NOMO-1 (cell line): ENCODE measurements around the gene TPPP3.

Source experiments
- DNase-seq, 2 experiments: peaks; one replicate each; lab custom pipeline; 2025; ENCODE audit not compliant: unreplicated experiment in 2 of 2; lab: John Stamatoyannopoulos, UW

TPPP3 gene

GRCh38 chr16:67393111-67393787 lies at the start of gene TPPP3:
TPPP3 (minus strand) TSS chr16:67393498; CDS start chr16:67391111, 2,387 bp downstream.
- peak in 1 of 2 experiments; percentile 4 for DNase-seq

GRCh38 chr16:67442581-67443255 lies 49.4 kb upstream of the TPPP3 start:
- DNase-seq = no peak

- no peak for DNase-seq
Observed at GRCh38 chr16:67441907-67442306, 48.6 kb upstream of the TPPP3 start.

GRCh38 chr16:67441271-67441753 lies 48.0 kb upstream of the TPPP3 start:
- no peak for DNase-seq

DNA sequence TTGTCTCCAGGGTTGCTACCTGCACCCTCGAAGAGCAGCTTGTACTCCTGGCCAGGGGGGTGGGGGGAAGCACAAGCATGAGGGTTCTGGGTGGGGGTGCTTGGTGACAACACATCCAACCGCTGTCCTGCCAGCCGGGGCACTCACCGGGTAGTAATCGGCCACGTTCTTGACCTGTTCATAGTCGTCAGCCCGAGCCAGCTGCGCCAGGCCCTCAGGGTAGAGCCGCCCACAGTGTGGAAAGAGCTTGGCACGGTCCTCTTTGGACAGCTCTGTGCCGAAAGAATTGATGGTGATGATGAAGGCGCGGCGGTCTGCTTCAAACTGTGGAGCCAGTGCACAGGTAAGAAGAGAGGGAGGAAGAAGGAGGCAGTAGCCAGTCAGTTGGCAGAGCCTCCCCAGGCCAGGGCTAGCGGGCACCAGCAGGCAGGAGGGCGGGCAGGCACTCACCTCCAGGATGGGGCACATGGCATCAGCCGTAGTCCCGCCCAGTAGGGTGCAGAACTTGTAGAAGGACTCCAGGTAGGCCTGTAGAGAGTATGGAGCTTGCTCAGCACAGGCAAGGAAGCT lies 45.6 kb upstream of the TPPP3 start:
- no peak for DNase-seq

GRCh38 chr16:67438098-67438791 lies 44.9 kb upstream of the TPPP3 start:
- no peak for DNase-seq

- no peak for DNase-seq
Observed at GRCh38 chr16:67437513-67437912, 44.2 kb upstream of the TPPP3 start.

DNA sequence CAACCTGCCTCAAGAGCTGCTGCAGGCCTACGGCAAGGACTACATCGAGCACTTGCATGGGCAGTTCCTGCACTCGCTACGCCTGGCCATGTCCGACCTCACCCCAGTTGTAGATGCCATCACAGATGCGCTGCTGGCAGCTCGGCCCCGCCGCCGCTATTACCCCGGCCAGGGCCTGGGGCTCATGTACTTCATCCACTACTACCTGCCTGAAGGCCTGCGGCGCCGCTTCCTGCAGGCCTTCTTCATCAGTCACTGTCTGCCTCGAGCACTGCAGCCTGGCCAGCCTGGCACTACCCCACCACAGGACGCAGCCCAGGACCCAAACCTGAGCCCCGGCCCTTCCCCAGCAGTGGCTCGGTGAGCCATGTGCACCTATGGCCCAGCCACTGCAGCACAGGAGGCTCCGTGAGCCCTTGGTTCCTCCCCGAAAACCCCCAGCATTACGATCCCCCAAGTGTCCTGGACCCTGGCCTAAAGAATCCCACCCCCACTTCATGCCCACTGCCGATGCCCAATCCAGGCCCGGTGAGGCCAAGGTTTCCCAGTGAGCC lies 43.4 kb upstream of the TPPP3 start:
- no peak for DNase-seq

DNA sequence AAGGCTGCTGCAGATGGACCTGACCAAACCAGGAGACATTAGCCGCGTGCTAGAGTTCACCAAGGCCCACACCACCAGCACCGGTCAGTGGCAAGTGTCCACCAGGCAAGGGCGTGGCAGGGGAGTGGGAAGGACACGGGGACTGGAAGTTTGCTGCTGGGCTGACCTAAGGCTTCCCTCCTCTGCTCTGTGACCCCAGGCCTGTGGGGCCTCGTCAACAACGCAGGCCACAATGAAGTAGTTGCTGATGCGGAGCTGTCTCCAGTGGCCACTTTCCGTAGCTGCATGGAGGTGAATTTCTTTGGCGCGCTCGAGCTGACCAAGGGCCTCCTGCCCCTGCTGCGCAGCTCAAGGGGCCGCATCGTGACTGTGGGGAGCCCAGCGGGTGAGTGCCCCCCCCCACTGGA lies 42.5 kb upstream of the TPPP3 start:
- DNase-seq = no peak

DNA sequence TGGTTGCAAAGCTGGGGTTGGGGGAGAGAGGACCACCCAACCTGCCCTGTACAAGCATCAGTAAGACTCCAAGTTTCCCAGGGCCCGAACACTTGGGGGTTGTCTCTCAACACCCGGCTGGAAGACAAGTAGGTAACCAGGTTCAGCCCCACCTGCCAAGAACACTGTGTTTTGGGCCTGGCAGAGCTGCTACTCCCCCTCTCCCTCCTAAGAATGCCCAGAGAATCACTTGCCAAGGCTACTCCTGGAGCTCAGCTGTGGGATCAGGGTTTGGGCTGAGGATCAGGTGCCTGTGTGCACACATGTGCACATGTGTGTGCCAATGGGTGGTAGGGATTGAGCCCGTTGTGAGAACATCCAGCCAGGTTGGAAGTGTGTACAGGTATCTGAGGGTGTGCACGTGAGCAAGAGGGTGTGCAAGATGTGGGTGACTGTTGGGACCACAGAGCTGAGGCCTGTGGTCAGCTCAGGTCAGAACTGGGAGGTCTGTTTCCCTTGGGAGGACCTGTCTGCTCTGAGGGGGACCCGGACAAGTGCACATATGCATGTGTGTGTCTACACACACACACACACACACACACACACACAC lies 39.9 kb upstream of the TPPP3 start:
- DNase-seq = no peak

- DNase-seq = no peak
Observed at GRCh38 chr16:67432506-67432890, 39.2 kb upstream of the TPPP3 start.

GRCh38 chr16:67431775-67432505 lies 38.6 kb upstream of the TPPP3 start:
- DNase-seq = no peak

- DNase-seq = peak; percentile 23 to 50
Observed at GRCh38 chr16:67430977-67431774, 37.9 kb upstream of the TPPP3 start, which contains the start of gene HSD11B2. HSD11B2 (plus strand) TSS chr16:67431121; CDS start chr16:67431249, 128 bp downstream.

- DNase-seq = no peak
Observed at GRCh38 chr16:67430504-67430976, 37.2 kb upstream of the TPPP3 start.

- no peak for DNase-seq
Observed at GRCh38 chr16:67429799-67430503, 36.7 kb upstream of the TPPP3 start.

DNA sequence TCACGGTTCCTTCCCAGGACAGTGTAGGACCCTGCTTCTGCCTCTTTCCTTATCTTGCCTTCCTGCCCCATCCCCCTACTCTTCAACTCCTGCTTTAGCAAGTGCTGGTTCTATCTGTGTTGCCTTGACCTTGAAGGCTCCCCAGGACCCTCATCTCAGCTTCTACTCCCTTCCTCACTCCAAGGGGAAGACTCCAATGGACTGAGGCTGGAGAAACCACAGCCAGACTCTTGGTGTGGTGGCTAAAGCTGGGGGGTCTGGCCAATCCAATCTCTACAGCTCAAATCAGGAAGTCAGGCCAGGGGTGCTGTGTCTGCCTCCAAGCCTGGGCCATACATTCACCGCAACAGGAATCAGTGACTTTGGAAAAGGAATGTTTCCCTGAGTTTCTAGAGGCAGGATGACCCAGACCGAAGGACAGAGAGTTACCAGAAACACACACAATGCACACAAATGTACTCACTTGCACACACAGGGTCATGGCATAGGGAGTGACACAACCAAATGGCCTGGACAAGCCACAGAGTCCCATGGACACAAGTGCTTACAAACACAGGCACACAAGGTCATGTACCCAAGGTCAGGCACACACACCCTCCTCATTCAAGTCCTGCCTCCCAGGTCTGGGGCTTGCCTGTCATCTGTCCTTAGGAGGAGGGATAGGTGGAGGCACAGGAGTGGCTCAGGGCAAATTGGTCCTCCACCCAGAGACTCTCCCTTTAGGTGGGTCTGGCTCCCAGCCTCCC lies 35.9 kb upstream of the TPPP3 start:
- DNase-seq = no peak

GRCh38 chr16:67428146-67428731 lies 34.9 kb upstream of the TPPP3 start:
- DNase-seq = peak; percentile 28 to 52
